Effector CD8-positive, alpha-beta T cell (primary cell): ENCODE data around the gene PAX3.
"Not testable (repeated sequence)": the region's sequence is repeated elsewhere in the genome, so short reads cannot be mapped to it uniquely, and the experiment has no call there.

Experiments
- DNase-seq: peaks from one replicate; lab custom pipeline; 2025; lab: John Stamatoyannopoulos, UW

The PAX3 gene

DNA sequence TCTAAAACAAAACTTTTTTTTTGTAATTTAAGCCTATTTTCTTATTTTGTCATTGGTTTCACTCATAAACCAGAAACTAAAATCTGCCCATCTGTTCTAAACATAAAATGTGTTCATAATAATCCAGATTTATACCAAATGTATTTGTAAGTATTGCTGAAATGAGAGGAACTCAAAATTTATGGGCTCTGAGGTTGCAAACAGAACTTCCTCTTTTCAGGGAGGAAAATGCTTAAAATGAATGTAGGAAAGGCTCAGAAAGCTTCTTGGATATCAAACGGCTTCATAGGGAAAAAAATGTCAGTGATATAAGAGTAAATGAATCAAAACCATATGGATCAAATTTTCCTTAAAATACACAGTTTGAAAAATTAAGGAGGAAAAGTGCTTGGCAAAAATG, 83.9 kb downstream of the PAX3 start:
- no peak for DNase-seq

- DNase-seq: no peak
Measured at GRCh38 chr2:222213049-222213448, 85.7 kb downstream of the PAX3 start.

- no peak for DNase-seq
Measured at GRCh38 chr2:222212571-222212970, 86.2 kb downstream of the PAX3 start.

DNA sequence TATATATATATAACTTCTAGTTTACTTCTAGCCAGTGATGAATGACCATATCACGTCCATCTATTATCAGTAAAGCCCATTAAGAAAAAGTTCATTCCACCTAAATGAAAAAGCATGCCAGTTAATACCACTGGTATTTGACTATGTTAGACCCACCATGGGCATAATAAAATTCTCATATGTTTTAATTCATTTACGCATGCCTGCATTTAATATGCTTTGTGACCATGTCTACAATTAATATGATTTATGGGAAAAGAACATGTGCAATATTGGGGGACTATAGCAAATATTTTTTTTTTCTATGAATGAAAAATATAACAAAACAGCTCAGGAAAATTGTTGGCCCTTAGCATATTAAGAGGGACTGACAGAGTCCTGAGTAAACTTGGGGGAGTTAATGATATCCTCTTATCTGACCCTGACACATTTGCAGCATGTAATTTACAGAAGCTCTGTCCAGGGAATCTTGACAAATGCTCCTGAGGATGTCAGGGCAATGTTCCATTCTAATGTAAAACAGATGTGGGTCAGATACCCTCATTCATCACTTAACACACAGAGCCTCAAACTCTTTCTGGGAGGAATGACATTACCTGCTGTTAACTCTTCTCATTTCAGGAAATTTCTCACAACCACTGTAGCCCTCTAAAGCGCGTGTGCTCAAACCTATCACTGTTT, 90.6 kb downstream of the PAX3 start:
- no peak for DNase-seq

DNA sequence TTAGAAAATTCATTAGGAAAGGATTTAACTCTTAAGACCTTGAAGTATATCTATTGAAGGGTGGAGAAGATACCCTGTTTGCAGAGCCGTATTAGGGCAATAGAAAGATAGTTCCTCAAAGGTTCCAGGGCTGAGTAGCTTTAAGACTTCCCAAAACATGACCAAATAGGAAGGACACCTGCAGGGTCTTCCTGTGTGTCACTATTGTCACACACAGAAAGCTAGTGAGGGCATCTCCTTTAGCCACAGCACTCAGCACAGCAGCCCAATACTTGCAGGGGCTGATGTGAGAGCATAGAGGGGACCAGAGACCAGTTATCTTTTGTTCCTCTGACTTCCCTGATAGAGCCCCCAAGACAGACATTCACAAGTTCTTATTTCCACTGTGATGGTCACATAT, 93.7 kb downstream of the PAX3 start:
- DNase-seq: no peak

GRCh38 chr2:222203041-222203440, 95.8 kb downstream of the PAX3 start:
- DNase-seq: no peak

DNA sequence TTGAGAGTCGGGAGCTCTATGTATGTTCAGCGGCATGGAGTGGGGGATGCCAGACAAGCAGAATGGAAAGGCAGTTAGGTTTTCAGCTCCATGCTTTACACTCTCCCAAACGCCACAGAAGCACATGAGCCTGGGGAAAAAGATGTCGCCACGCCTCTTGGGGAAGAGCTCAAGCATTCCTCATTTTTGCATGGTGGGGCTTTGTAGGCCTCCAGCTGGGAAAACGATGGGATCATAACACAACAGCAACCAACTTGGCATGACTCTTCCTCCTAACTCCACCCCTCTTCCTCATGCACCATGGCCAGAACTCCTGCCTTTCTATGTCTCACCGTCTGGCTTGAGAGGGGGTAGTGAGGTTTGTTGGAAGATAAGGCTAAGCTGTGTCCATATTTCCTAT, 102.6 kb downstream of the PAX3 start:
- DNase-seq: no peak

DNA sequence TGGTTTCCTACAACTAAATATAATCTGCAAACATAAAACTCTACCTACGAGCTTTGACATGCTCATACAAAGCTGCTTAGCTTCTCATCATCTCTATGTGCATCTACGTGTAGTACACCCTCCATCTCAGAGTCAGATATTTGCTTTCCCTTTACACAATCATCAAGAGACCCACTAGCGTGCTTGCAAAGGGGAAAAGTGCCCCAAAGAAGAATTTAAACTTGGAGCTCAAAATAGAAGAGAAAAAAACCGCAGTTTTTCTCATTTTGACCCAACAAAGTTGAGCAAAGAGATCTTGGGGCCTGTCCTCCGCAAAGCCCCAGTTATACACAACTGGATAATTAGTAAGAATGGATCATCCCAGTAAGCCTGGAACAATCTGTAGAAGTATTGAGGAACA, 104.1 kb downstream of the PAX3 start:
- DNase-seq: no peak

- DNase-seq: no peak
Measured at GRCh38 chr2:222193328-222193983, 105.3 kb downstream of the PAX3 start.

DNA sequence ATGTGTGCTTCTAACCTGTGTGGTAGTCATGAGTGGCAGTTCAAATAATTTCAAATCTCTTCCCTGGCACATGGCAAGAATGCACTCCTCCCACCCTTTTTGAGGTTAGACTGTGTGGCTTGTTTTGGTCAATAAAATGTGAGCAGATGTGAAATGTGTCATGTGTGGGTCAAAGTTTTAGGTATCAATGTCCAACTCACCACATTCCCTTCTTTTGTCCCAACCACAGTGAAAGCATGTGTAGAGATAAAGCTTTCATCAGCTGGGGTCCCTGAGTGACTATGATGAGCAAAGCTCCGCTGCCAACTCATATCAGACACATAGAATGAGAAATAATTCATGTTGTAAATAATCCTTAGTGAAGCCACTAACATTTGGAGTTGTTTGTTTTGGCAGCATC, 118.2 kb downstream of the PAX3 start:
- no peak for DNase-seq

GRCh38 chr2:222179592-222179991, 119.2 kb downstream of the PAX3 start:
- DNase-seq: no peak

DNA sequence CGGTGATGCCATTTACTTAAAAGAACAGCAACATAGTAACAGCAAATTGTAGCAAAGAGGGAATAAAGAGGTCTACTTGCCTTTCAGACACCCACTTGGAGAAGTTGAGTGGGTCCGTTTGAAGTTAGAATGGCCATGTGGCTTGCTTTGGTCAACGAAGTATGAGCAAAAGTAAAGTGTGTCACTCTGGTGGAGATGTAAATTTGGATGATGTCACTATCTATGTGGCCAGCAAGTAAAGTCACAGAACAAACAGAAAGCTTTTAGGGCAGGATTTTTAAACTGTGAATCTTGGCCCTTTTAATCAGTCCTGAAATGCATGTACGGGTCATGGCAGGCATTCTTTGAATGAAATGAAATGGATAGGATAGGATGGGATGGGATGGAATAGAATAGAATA, 120.3 kb downstream of the PAX3 start:
- no peak for DNase-seq

DNA sequence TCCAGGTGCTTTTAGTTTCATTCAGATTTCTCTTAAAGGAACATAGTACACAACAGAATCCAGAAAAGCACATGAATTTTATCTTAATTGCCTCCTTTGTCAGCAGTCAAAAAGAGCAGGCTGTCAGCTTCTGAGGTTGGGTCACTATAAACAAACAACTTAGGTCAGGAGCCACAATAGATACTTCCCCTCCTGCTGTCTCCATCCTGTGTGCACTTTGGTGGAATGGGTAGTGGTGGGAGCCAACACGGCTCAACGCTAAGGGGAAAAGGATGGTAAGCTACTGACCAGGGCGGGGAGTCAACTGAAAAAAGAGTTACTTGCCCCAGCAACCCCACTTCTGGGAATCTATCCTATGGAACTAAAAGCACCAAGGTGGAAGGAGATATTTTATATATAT, 121.9 kb downstream of the PAX3 start:
- no peak for DNase-seq

DNA sequence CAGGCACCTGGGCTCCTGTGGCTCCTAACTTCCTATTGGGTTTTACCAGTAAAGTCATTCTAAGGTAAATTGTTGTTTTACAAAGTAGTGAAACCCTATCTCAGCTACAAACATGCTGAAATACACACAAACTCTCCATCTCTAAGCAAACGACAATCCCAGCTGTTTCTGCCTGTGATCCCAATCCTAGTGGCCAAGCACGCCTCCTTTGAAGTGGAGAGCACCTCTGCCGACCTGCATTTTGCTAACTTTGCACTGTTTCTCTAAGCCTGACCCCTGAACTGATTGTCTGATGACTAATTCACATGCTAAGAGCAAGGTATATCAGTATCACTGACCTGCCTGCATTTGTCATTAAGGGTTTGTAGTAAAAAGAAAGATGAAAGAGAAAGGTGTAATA, 124.3 kb downstream of the PAX3 start:
- DNase-seq: no peak

GRCh38 chr2:222169346-222169745, 129.5 kb downstream of the PAX3 start:
- DNase-seq: no peak

DNA sequence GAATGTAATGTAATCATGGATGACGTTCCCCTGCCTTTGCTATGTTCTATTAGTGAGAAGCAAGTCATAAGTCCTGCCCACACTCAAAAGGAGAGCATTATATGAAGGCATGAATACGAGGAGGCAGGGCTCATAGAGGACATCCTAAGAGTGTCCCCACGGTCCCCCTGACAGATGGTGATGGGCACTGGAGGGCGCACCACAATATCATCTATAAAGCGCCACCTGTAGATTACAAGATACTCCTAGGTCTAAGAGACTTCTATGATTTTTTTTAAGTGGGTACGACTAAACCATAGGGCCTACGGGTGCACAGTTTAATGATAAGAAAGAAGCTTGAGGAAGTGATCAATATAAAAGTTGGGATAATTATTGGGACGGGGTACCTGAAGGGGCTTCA, 131.0 kb downstream of the PAX3 start:
- no peak for DNase-seq

GRCh38 chr2:222160944-222161343, 137.9 kb downstream of the PAX3 start:
- no peak for DNase-seq

GRCh38 chr2:222160125-222160524, 138.7 kb downstream of the PAX3 start:
- no peak for DNase-seq

DNA sequence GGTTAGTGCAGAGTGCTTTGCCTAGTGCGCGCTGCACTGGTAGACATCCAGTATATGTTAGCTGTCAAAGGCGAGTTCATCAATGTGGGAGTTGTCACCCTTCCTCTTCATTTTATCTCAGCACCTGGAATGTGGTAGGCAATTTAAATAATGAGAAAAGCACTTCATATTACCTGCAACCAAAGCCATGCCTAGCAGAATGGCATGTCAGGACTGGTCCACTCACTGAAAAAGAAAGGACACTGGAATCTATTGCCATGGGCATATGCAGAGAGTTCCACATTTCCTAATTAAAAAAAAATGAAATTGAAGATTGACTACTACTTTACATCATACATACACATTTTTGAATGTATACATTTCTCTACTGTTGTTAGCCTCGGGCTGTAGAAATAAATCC, 139.6 kb downstream of the PAX3 start:
- no peak for DNase-seq

GRCh38 chr2:222155003-222155664, 143.7 kb downstream of the PAX3 start:
- not testable (repeated sequence) for DNase-seq
